Measurements from ENCODE around the gene C1S.
"Not testable (repeated sequence)": the region's sequence is repeated elsewhere in the genome, so short reads cannot be mapped to it uniquely, and the experiment has no call there.

C1S gene

DNA sequence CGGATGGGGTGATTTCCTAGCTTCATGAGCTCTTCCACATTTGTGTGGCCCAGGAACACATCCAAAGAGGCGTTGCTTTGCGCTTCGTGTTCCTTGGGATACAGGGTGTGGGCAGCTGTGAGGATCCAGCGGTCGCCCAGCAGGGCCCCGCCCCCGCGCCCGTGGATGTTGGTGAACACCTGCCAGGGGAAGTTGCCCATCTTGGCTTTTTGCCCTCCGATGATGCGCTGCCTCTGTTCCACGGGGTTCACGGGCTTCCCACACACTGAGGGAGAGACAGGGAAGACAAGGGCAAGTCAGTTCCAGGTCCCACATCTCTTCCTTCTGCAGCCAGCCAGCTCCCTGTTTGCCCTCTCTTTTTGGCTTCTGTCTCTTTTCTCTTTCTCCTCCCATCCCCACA is 20.5 kb downstream of the C1S start:
- no peak for DNase-seq

GRCh38 chr12:7083125-7083524 is 22.6 kb downstream of the C1S start:
- no peak for DNase-seq

GRCh38 chr12:7089196-7089871 is 28.8 kb downstream of the C1S start:
- DNase-seq = no peak

- no peak for DNase-seq
These were observed 29.9 kb downstream of the C1S start for GRCh38 chr12:7090222-7090998.

DNA sequence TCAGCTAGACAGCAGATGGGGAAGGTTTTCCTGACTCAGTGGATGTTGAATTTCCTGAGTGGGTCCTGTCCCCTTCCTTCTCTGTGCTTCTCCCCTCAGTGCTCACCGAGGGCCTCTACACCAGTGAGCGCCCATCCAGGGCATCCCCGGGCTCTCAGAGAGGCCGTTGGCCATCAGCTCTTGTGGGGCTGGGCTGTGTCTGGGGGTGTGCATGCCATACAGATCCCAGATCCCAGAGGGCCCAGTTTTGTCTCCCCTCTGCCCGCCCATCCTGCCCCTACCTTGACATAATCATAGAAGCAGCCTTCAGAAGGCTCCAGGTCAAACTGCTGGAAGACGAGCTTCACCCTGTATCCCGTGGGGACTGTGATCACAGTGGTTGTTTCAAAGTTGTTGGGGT is 30.7 kb downstream of the C1S start:
- no peak for DNase-seq

DNA sequence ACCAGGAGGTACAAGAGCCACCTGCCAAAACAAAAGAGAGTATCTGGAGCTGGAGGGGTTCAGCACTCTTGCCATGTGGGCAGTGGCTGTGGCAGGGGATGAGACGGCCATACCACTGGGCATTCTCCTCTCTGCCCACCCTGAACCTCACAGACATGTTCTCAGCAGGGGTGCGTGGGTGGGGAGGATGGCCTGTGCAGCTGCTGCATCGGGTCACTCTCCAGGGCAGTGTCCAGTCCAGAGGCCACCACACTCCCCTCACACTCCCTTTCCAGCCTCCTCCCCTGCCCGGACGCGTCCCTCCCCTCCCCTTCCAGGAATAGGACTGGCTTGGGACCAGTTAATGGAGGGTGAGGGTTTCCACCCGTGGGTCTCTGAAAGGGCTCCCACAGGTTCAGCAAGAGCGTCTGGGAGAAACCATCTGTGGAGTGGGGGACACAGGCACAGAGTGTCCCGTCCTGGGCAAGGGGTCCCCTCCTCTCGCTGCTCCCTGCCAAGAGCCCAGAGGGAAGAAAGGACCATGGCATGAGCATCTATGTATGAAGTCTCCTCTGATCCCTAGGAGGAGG is 31.2 kb downstream of the C1S start:
- DNase-seq = no peak

GRCh38 chr12:7092229-7092985 is 31.9 kb downstream of the C1S start, which contains the start of gene C1R:
Gene C1R (minus strand): TSS chr12:7092445. CDS start chr12:7092388, 57 bp downstream.
- DNase-seq = peak; percentile 88

GRCh38 chr12:7092986-7093460 is 32.5 kb downstream of the C1S start:
- DNase-seq = no peak

DNA sequence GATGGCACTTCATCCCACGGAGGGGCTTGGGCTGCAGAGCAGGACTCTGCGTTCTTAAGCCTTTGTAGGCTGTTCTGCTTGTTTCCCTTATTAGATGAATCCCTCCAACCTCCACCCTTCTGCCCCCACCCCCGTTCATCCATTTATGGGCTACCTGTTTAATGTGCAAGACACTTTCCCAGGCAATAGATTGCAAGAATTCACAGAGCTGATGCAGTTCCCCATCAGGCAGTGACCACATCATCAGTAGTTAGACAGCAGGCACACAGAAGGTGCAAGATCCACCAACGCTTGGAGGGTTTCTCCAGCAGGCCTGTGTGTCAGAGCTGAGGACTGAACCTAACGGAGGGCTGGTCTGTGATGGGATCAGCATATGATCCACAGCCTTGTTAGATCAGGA is 33.0 kb downstream of the C1S start:
- DNase-seq = no peak

DNA sequence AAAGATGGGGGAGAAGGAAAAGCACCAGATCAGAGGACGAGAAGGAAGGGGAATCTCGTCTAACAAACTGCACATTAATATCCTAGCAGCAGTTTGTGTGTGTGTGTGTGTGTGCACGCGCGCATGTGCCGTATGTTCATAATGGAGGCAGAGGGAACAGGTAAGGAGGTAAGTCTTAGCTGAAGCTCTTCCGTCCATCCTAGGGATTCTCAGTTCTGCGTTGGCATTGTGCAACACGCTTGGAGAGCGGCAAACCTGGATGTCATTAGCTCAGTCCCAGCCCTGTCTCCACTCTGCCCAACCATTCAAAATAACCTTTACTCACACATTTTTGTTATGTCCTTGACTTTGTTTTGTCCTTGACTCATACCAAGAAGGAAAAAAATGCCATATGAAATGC is 33.4 kb downstream of the C1S start:
- DNase-seq = no peak

DNA sequence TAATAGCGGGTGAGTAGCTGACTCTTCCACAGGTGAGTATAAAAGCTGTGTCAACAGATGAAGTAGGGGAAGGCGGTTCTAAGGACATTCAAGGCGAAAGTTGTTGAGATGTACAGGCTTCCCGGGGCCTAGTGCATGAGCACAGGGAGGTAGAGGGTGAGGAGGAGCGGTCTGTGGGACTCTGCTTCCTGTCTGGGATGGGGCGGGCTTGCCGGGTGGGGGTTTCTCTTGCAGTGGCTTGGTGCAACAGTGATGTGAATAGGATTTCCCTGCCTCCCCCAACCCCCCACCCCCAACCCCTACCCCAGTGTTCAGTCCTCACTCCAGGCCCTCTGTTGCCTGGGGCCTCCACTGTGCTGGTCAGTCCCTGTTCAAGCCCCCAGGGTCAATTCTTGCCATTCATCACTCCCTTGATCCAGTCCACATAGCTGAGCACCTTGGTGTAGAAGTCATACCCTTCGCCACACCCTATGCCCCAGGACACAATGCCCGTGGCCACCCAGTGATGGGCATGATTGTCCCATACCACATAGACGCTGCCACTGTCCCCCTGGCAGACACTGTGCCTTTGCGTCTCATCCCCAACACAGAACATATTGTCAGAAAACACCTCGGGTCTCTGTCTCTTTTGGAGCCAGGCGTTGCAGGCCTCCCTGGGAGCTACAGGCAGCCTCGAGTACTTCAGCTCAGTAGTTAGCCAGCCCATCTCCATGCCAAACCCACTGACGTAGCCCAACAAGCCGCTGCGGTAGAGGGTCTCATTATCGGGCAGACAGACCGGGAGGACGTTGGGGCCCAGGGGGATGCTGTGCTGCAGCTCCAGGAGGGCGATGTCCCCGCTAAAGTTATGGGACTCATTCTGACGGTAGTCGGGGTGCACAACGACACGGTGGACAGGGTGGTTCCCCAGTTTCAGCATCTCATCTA is 35.8 kb downstream of the C1S start:
- DNase-seq = peak; percentile 25

- DNase-seq = no peak
These were observed 36.5 kb downstream of the C1S start for GRCh38 chr12:7096979-7097378.

DNA sequence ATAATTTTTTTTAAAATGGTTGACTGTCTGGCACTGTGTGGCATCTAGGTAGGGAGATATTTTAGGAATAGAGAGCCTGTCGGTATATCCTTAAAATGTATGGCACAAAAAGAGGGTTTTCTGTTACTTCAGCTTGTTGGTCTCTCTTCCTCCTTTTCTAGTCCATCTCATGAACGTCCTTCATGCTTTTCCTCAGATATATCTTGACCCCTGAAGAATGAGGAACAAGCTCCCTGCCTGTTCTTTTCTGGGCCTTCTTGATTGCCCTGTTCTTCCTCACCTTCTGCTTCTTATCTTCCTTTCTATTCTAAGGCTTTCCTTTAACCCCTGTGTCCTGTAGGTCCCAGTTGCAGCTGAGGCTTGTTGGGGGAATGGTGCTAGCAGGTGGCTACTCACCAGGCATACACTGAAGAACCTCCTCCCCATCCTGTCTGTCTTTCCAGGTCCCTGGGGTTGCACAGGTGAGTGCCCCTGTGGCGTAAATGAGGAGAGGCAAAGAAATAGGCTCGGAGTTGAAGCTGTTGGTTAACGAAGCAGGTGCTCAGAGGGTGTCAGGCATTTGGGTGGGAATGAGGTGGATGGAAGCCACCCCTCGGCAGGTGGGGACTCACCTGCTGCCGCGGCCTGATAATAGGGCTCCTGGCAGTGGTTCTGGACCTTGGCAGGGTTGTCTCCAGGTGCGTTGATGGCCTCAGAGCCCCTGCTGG is 38.9 kb downstream of the C1S start:
- DNase-seq = peak; percentile 6

GRCh38 chr12:7100239-7100638 is 39.7 kb downstream of the C1S start:
- no peak for DNase-seq

- DNase-seq = peak; percentile 5
These were observed 40.7 kb downstream of the C1S start for GRCh38 chr12:7101047-7101693.

- peak; percentile 12 for DNase-seq
These were observed 41.2 kb downstream of the C1S start for GRCh38 chr12:7101694-7102131.

DNA sequence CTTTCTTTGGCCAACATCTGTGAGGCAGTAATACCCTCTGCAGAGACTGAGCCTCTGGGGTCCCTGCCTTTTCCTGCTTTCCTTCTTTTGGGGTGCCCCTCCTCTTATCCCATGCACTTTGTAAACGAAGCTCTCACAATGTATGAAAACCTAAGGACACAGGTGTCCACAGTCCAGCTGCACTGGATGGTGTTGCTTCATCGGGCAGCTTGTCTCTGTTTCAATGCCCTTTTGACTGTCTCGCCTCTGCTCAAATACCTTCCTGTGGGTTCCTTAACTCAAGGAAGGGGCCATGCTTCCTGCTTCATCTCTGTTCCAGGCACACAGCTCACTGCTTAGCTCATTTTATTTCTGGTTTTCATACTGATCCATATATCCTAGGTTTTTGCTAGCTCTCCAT is 42.1 kb downstream of the C1S start:
- DNase-seq = no peak

DNA sequence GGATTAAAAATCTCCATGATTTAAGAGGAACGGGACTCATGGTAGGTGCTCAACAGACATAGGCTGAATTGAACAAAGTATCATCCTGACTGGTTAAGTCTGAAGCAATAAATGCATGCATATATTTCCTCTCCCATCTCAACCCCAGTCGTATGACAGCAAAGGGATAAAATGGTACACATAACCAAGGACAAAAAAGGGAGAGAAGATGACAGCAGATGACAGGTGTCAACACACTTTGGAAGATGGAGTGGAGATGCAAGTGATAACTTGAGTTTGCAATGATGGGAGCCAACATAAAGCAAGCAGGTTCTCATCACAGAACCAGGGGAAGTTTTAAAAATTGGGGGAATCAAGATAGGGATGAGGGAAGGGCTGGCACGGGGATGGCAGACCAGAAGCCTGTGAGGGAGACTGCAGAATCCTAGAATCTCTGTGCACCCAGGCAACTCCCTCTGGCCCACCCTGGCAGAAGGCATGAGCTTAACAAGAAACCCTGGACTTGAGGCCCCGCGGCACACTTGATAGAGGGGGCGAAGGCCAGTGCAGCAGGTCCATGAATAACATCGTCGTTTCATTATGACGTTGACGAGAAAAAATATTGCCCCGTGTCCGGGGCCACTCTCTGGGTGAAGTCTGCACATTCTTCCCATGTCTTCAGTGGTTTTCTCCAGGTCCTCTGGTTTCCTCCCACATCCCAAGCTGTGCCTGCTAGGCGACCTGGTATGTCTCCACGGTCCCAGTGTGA is 43.5 kb downstream of the C1S start:
- DNase-seq = no peak

GRCh38 chr12:7106082-7106481 is 45.6 kb downstream of the C1S start:
- DNase-seq = no peak

GRCh38 chr12:7107181-7107580 is 46.7 kb downstream of the C1S start:
- not testable (repeated sequence) for DNase-seq
